ENCODE data around the gene KLHL1.

- TF ChIP-seq CTCF (IDR thresholded peaks at IDR 0.05) (no peak), POLR2AphosphoS5 (IDR thresholded peaks at IDR 0.05; ENCODE audit: insufficient read depth in 1 of 2, low read depth in 1 of 2) (no peak), POLR2A (IDR thresholded peaks at IDR 0.05) (no peak)
Measured at GRCh38 chr13:70107498-70108281, 562 bp downstream of the KLHL1 start, which contains the start of gene ATXN8OS.

Measured in vagina (tissue), 2 donors.